ENCODE data around the gene DTX1.

DNA sequence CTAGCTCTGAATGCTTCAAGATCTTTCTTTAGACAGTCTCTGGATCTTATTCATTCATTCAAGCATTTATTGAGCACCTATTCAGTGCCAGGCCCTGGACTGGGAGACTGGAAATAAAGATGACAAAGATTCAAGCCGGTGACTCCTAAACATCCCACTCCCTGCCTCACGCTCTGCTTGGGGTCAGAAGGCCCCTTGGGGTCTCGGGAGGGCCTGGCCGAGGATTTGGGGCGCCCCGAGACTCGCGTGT lies 224 bp upstream of the DTX1 start:
- TF ChIP-seq, protein P1, sequence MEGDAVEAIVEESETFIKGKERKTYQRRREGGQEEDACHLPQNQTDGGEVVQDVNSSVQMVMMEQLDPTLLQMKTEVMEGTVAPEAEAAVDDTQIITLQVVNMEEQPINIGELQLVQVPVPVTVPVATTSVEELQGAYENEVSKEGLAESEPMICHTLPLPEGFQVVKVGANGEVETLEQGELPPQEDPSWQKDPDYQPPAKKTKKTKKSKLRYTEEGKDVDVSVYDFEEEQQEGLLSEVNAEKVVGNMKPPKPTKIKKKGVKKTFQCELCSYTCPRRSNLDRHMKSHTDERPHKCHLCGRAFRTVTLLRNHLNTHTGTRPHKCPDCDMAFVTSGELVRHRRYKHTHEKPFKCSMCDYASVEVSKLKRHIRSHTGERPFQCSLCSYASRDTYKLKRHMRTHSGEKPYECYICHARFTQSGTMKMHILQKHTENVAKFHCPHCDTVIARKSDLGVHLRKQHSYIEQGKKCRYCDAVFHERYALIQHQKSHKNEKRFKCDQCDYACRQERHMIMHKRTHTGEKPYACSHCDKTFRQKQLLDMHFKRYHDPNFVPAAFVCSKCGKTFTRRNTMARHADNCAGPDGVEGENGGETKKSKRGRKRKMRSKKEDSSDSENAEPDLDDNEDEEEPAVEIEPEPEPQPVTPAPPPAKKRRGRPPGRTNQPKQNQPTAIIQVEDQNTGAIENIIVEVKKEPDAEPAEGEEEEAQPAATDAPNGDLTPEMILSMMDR (IDR thresholded peaks at IDR 0.05), result no peak
- TF ChIP-seq POLR2A (IDR thresholded peaks at IDR 0.05), result no peak

All from tibial nerve (tissue), 3 donors.